Transverse colon (tissue), 4 donors: ENCODE results near the gene PTRH1. TPM values are rescaled to one million over a fixed set of nuclear protein-coding genes. Genes with fewer than 3 reads are reported as not detected.
A peak's percentile ranks its signal among the peaks of the same experiment; 100 is the strongest.

Source experiments
- DNase-seq: peaks from one replicate; pipeline ENCODE4 v3.0.0-alpha.2; 2019
- H3K27ac ChIP-seq, 4 donors: fragments of 200-600 bp; sonication (generic); 2 replicates each; pipeline ENCODE4 v1.5.1; 2016 to 2018; ENCODE audit warnings: inconsistent platforms in 4 of 4
- H3K27me3 ChIP-seq: fragments of 200-600 bp; sonication (generic); 2 replicates; pipeline ENCODE4 v1.5.1; 2017; ENCODE audit warnings: inconsistent platforms
- H3K36me3 ChIP-seq, 4 donors: fragments of 200-600 bp; sonication (generic); 2 replicates each; pipeline ENCODE4 v1.5.1; 2017 to 2019; ENCODE audit warnings: inconsistent platforms in 4 of 4
- H3K4me1 ChIP-seq, 4 donors: fragments of 200-600 bp; sonication (generic); 2 replicates each; pipeline ENCODE4 v1.5.1; 2017 to 2020; ENCODE audit warnings: inconsistent platforms in 4 of 4
- H3K4me3 ChIP-seq, 4 donors: fragments of 200-600 bp; sonication (generic); 1 replicate in 1 of 4; 2 replicates in 3 of 4; pipeline versions ENCODE4 v1.5.1 to v1.6.1; 2017 to 2019; ENCODE audit warnings: inconsistent platforms in 4 of 4
- H3K9me3 ChIP-seq, 2 donors: fragments of 200-600 bp; sonication (generic); 2 replicates each; pipeline ENCODE4 v1.5.1; 2017 to 2019; ENCODE audit warnings: inconsistent platforms in 2 of 2
- EP300 ChIP-seq: sonication (generic); formaldehyde crosslinking; IDR thresholded peaks from one replicate; pipeline ENCODE4 v1.6.1; 2017; ENCODE audit warnings: antibody characterized with exemption, low read depth
- POLR2A ChIP-seq: fragments of 450-650 bp; IDR thresholded peaks from one replicate; pipeline ENCODE4 v1.6.1; 2016; ENCODE audit warnings: antibody characterized with exemption, mild to moderate bottlenecking, moderate library complexity
- POLR2AphosphoS5 ChIP-seq, 3 donors: sonication (generic); formaldehyde crosslinking; IDR thresholded peaks; one replicate each; pipeline ENCODE4 v1.6.1; 2016; ENCODE audit warnings: antibody characterized with exemption in 3 of 3
- WGBS, 2 donors: methylation state at CpG; one replicate each; pipeline ENCODE4 v1.1.5; 2018; ENCODE audit warnings: low coverage in 1 of 2; 5-methylcytosine and 5-hydroxymethylcytosine counted together
- in situ Hi-C, 4 donors: fragments of 200-750 bp; cut with MboI; loops; one replicate each; pipeline versions ENCODE4 v1.15.0 to v1.15.1; 2017; ENCODE audit warnings: low sequenced_read_pairs in 3 of 4, low pct_ligation_motif_present in 1 of 4, low pct_unique_long_range_greater_than_20kb in 1 of 4
- intact Hi-C: fragments of 100-400 bp; cut with DNase I; formaldehyde crosslinking; loops from one replicate; pipeline ENCODE4 v1.15.1; 2023; ENCODE audit warnings: low total_unique reads
- total RNA-seq, 4 donors: library from RNA; depleted of rRNA; stranded (reverse); fragments of >200 nt; gene quantifications; one replicate each; pipeline ENCODE4 v1.1.0, GENCODE V29; 2016
- TF ChIP-seq, protein P1 (sequence below), 5 experiments: fragments of 200-600 bp in 3 of 5; fragments of 450-650 bp in 2 of 5; sonication (generic) in 3 of 5; IDR thresholded peaks; 1 replicate in 2 of 5; 2 replicates in 3 of 5; pipeline ENCODE4 v1.5.1; 2016 to 2017; ENCODE audit warnings: antibody characterized with exemption in 5 of 5, inconsistent platforms in 3 of 5, mild to moderate bottlenecking in 2 of 5, moderate library complexity in 1 of 5

The PTRH1 gene
- total RNA-seq, 4 donors from 2014 or later = 2.4 to 9.7 (median 6.2) TPM

GRCh38 chr9:127733614-127734013, 18.2 kb upstream of the PTRH1 start:
- Histone ChIP-seq H3K9me3 (no peaks in the 10 kb centered on the region), H3K4me1 (peaks cover 6 to 18% (median 11%) of the 10 kb centered on the region in 4 donors), H3K36me3 (peaks cover 0 to 4% (median 0%) of the 10 kb centered on the region in 4 donors), H3K27ac (no peak overlapping the region), H3K4me3 (no peak overlapping the region), H3K27me3 (no peaks in the 10 kb centered on the region)
- intact Hi-C loops = loop anchor here (5.0 to 10.0 kb wide), 2 partner anchors 141 to 229 kb away; no protein-coding TSS in a partner anchor
- WGBS, 2 donors = 69% methylated on average over 2 of the region's 2 CpGs; no CpG with 5 or more reads in 1 of the 2 donors
- DNase-seq = no peak
- TF ChIP-seq POLR2A (no peak), EP300 (no peak), POLR2AphosphoS5 (IDR thresholded peaks at IDR 0.05) (no peak)
- TF ChIP-seq, protein P1, sequence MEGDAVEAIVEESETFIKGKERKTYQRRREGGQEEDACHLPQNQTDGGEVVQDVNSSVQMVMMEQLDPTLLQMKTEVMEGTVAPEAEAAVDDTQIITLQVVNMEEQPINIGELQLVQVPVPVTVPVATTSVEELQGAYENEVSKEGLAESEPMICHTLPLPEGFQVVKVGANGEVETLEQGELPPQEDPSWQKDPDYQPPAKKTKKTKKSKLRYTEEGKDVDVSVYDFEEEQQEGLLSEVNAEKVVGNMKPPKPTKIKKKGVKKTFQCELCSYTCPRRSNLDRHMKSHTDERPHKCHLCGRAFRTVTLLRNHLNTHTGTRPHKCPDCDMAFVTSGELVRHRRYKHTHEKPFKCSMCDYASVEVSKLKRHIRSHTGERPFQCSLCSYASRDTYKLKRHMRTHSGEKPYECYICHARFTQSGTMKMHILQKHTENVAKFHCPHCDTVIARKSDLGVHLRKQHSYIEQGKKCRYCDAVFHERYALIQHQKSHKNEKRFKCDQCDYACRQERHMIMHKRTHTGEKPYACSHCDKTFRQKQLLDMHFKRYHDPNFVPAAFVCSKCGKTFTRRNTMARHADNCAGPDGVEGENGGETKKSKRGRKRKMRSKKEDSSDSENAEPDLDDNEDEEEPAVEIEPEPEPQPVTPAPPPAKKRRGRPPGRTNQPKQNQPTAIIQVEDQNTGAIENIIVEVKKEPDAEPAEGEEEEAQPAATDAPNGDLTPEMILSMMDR (IDR thresholded peaks at IDR 0.05) = no peak
- in situ Hi-C loops = loop anchor here (10.0 to 25.0 kb wide), 5 partner anchors 131 to 221 kb away; no protein-coding TSS in a partner anchor

DNA sequence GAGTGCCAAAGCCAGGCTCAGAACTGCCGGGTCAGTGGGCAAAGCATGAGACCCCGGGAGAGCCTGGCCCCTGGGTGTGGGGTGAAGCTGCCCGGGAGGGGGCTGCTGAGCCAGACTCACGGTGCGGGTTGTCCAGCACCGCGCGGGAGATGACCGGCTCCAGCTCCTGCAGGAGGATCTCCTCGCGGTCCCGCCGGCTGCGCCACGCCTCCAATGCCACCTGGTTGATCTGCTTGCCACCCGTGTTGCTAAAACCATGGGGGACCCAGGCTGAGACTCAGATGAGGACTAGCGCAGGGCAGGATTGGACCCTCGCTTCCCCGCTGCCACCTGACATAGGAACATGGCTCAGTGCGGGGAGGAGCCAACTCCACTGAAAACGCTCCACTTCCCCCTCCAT, 17.0 kb upstream of the PTRH1 start:
- H3K27ac ChIP-seq = no peak overlapping the region
- intact Hi-C loops (loop anchor here (5.0 to 10.0 kb wide), 2 partner anchors 140 to 228 kb away; no protein-coding TSS in a partner anchor), in situ Hi-C loops (loop anchor here (10.0 to 25.0 kb wide), 5 partner anchors 132 to 220 kb away; no protein-coding TSS in a partner anchor)
- no peak for DNase-seq
- H3K4me3 ChIP-seq = no peak overlapping the region
- WGBS, 2 donors = 97 to 100% methylated on average over 4 to 21 of the region's 21 CpGs
- H3K4me1 ChIP-seq = peaks cover 6 to 14% (median 11%) of the 10 kb centered on the region in 4 donors
- no peak for TF ChIP-seq POLR2A
- TF ChIP-seq, protein P1 (IDR thresholded peaks at IDR 0.05) = no peak
- TF ChIP-seq POLR2AphosphoS5 (IDR thresholded peaks at IDR 0.05) = no peak
- no peak for TF ChIP-seq EP300
- H3K36me3 ChIP-seq = peaks cover 0 to 4% (median 0%) of the 10 kb centered on the region in 4 donors
- no peaks in the 10 kb centered on the region for H3K9me3 ChIP-seq
- H3K27me3 ChIP-seq = no peaks in the 10 kb centered on the region

GRCh38 chr9:127731938-127732337, 16.5 kb upstream of the PTRH1 start:
- no peak overlapping the region for H3K4me3 ChIP-seq
- H3K9me3 ChIP-seq = no peaks in the 10 kb centered on the region
- DNase-seq = no peak
- H3K4me1 ChIP-seq = peaks cover 6 to 14% (median 11%) of the 10 kb centered on the region in 4 donors
- H3K27me3 ChIP-seq = no peaks in the 10 kb centered on the region
- in situ Hi-C loops (loop anchor here (10.0 to 25.0 kb wide), 5 partner anchors 133 to 220 kb away; no protein-coding TSS in a partner anchor), intact Hi-C loops (loop anchor here (5.0 to 10.0 kb wide), 2 partner anchors 140 to 227 kb away; no protein-coding TSS in a partner anchor)
- H3K36me3 ChIP-seq = peaks cover 0 to 4% (median 0%) of the 10 kb centered on the region in 4 donors
- WGBS, 2 donors = 85 to 100% methylated on average over 1 to 16 of the region's 16 CpGs
- no peak overlapping the region for H3K27ac ChIP-seq
- TF ChIP-seq POLR2AphosphoS5 (IDR thresholded peaks at IDR 0.05) (peak in 1 of 3 donors; percentile 50), POLR2A (no peak), EP300 (no peak)
- TF ChIP-seq, protein P1 (IDR thresholded peaks at IDR 0.05) = no peak

GRCh38 chr9:127730799-127731410, 15.4 kb upstream of the PTRH1 start:
- no peak overlapping the region for H3K27ac ChIP-seq
- 84% methylated on average over 8 of the region's 9 CpGs; no CpG with 5 or more reads in 1 of the 2 donors for WGBS, 2 donors
- in situ Hi-C loops = loop anchor here (10.0 to 25.0 kb wide), 5 partner anchors 134 to 219 kb away; no protein-coding TSS in a partner anchor
- peaks cover 0 to 4% (median 0%) of the 10 kb centered on the region in 4 donors for H3K36me3 ChIP-seq
- peaks cover 6 to 14% (median 11%) of the 10 kb centered on the region in 4 donors for H3K4me1 ChIP-seq
- intact Hi-C loops = loop anchor here (5.0 to 10.0 kb wide), 2 partner anchors 139 to 226 kb away; no protein-coding TSS in a partner anchor
- no peak for TF ChIP-seq POLR2AphosphoS5 (IDR thresholded peaks at IDR 0.05)
- TF ChIP-seq EP300 = no peak
- no peak for TF ChIP-seq POLR2A
- TF ChIP-seq, protein P1 (IDR thresholded peaks at IDR 0.05) = no peak
- no peak overlapping the region for H3K4me3 ChIP-seq
- DNase-seq = no peak
- no peaks in the 10 kb centered on the region for H3K9me3 ChIP-seq
- H3K27me3 ChIP-seq = no peaks in the 10 kb centered on the region
